Endothelial cell of umbilical vein (primary cell): ENCODE data around the gene ARPC1B. TPM values are rescaled to one million over a fixed set of nuclear protein-coding genes. Genes with fewer than 3 reads are reported as not detected.

Experiments used
- BruUV-seq: library from RNA; stranded (reverse); fragments of 400-500 nt; replicated peaks from 2 replicates; lab custom pipeline; 2021; lab: Mats Ljungman, UMichigan
- CTCF ChIA-PET: fragments of 300-600, 350-600 bp; sonication (Branson Sonifier 250); formaldehyde crosslinking; loops from one replicate; lab custom pipeline; 2021; ENCODE audit warnings: antibody characterized with exemption, inconsistent platforms; lab: Charles Lee
- POLR2A ChIA-PET: fragments of 300-600, 350-600 bp; sonication (Branson Sonifier 250); formaldehyde crosslinking; loops from one replicate; lab custom pipeline; 2021; ENCODE audit warnings: antibody characterized with exemption, inconsistent platforms; lab: Charles Lee
- DNase-seq: peaks from one replicate; pipeline ENCODE4 v3.0.0-alpha.2; 2011; ENCODE audit warnings: low read depth, low spot score
- FAIRE-seq: peaks from 2 replicates; lab custom pipeline; 2011; peaks lifted over from hg19 to GRCh38; lab: Jason Lieb, UNC
- H2AFZ ChIP-seq: 2 replicates; pipeline ENCODE4 v1.6.0; 2012; ENCODE audit warnings: low read depth, low read length, control low read depth, inconsistent platforms
- H3K27ac ChIP-seq: 2 replicates; pipeline ENCODE4 v1.5.1; 2011; ENCODE audit warnings: low read depth, mild to moderate bottlenecking, control low read depth, low read length, moderate library complexity; ENCODE audit not compliant: insufficient read depth
- H3K27me3 ChIP-seq, 2 experiments: 2 replicates each; pipeline versions ENCODE4 v1.6.0 to v1.6.1; 2011; ENCODE audit warnings: low read length in 2 of 2, mixed read lengths in 1 of 2; ENCODE audit not compliant: control insufficient read depth in 2 of 2, insufficient read depth in 2 of 2
- H3K36me3 ChIP-seq, 2 experiments: 2 replicates in 1 of 2; 3 replicates in 1 of 2; pipeline ENCODE4 v1.5.1; 2011; ENCODE audit warnings: low read length in 2 of 2, mild to moderate bottlenecking in 1 of 2, moderate library complexity in 1 of 2; ENCODE audit not compliant: control insufficient read depth in 2 of 2, insufficient read depth in 2 of 2; ENCODE audit errors: extremely low read depth in 1 of 2
- H3K4me1 ChIP-seq: 3 replicates; pipeline ENCODE4 v1.5.1; 2011; ENCODE audit warnings: mild to moderate bottlenecking, low read length; ENCODE audit not compliant: control insufficient read depth, insufficient read depth; ENCODE audit errors: extremely low read depth
- H3K4me2 ChIP-seq: 2 replicates; pipeline ENCODE4 v1.6.1; 2011; ENCODE audit warnings: low read length, control low read depth, mixed read lengths; ENCODE audit not compliant: insufficient read depth
- H3K4me3 ChIP-seq, 3 experiments: fragments of 200-600 bp in 1 of 3; sonication (generic), shearing (Covaris generic) in 1 of 3; replicated peaks in 1 of 3; 2 replicates each; pipeline ENCODE4 v1.5.1; 2011 to 2016; ENCODE audit warnings: control low read depth in 3 of 3, low read length in 3 of 3, mild to moderate bottlenecking in 2 of 3, inconsistent platforms in 1 of 3, low read depth in 1 of 3, moderate library complexity in 1 of 3; ENCODE audit not compliant: insufficient read depth in 1 of 3
- H3K79me2 ChIP-seq: 2 replicates; pipeline ENCODE4 v1.6.0; 2012; ENCODE audit warnings: low read length, inconsistent platforms; ENCODE audit not compliant: control insufficient read depth, insufficient read depth
- H3K9ac ChIP-seq: replicated peaks from 2 replicates; pipeline ENCODE3; 2011; ENCODE audit warnings: low read length, control low read depth; ENCODE audit not compliant: insufficient read depth; ENCODE audit errors: extremely low read depth
- H3K9me1 ChIP-seq: replicated peaks from 3 replicates; pipeline ENCODE4 v1.6.0; 2011; ENCODE audit warnings: mild to moderate bottlenecking, low read length; ENCODE audit not compliant: control insufficient read depth, insufficient read depth; ENCODE audit errors: extremely low read depth
- H3K9me3 ChIP-seq: replicated peaks from 2 replicates; pipeline ENCODE4 v1.5.1; 2012; ENCODE audit warnings: low read length, inconsistent platforms; ENCODE audit not compliant: control insufficient read depth, insufficient read depth
- H4K20me1 ChIP-seq: replicated peaks from 2 replicates; pipeline ENCODE3; 2011; ENCODE audit warnings: mild to moderate bottlenecking, low read length; ENCODE audit not compliant: control insufficient read depth, insufficient read depth; ENCODE audit errors: extremely low read depth
- EZH2 ChIP-seq: IDR thresholded peaks from 2 replicates; pipeline ENCODE4 v1.6.1; 2012; ENCODE audit warnings: borderline replicate concordance, low read depth, mild to moderate bottlenecking, moderate library complexity, low read length, inconsistent platforms; ENCODE audit not compliant: severe bottlenecking
- FOS ChIP-seq: IDR thresholded peaks from 2 replicates; pipeline ENCODE4 v1.6.1; 2011; ENCODE audit warnings: mild to moderate bottlenecking, low read length, moderate library complexity, borderline replicate concordance; ENCODE audit not compliant: insufficient read depth
- GATA2 ChIP-seq: IDR thresholded peaks from 2 replicates; pipeline ENCODE4 v1.7.0; 2011; ENCODE audit warnings: low read depth, mild to moderate bottlenecking, moderate library complexity, mixed read lengths, low read length; ENCODE audit not compliant: insufficient read length, insufficient read depth
- JUN ChIP-seq: IDR thresholded peaks from 2 replicates; pipeline ENCODE4 v1.6.1; 2011; ENCODE audit warnings: borderline replicate concordance, low read depth; ENCODE audit not compliant: insufficient read length, insufficient read depth
- POLR2A ChIP-seq: IDR thresholded peaks from 2 replicates; pipeline ENCODE4 v1.6.1; 2012; ENCODE audit warnings: low read depth, mild to moderate bottlenecking, control low read depth, low read length
- dilution Hi-C: fragments of 300-500 bp; cut with MboI; formaldehyde crosslinking; loops from one replicate; pipeline ENCODE4 v1.15.0; 2019; ENCODE audit warnings: low sequenced_read_pairs; ENCODE audit not compliant: extremely low pct_ligation_motif_present
- intact Hi-C: fragments of 100-400 bp; cut with micrococcal nuclease; formaldehyde crosslinking; loops from one replicate; pipeline ENCODE4 v1.10.0; 2022
- polyA plus RNA-seq, 4 experiments: library from polyadenylated mRNA; depleted of rRNA in 3 of 4; stranded (reverse) in 3 of 4; unstranded in 1 of 4; fragments of >200 nt; gene quantifications; 2 replicates each; pipeline versions ENCODE4 v1.2.1 to v1.2.3, GENCODE V29; 2011 to 2012; ENCODE audit warnings: missing spikeins in 1 of 4
- total RNA-seq: library from RNA; stranded (reverse); gene quantifications from 2 replicates; pipeline ENCODE4 v1.2.3, GENCODE V29; 2021

ARPC1B gene
- total and polyA plus RNA-seq, 2 donors (not counting 3 experiments of a cell fraction or from before 2014, with no cell fraction given): 232 to 831 TPM

GRCh38 chr7:99440195-99440594, 65.7 kb downstream of the ARPC1B start:
- FAIRE-seq (peak; percentile 66), DNase-seq (no peak)
- Histone ChIP-seq H3K9me3 (no peaks in the 10 kb centered on the region), H3K9ac (no peak overlapping the region), H3K4me1 (peaks cover 14% of the 10 kb centered on the region), H2AFZ (no peak overlapping the region), H4K20me1 (no peaks in the 10 kb centered on the region), H3K9me1 (no peaks in the 10 kb centered on the region), H3K4me3 (peak overlapping the region in 1 of 3 experiments; percentile 88), H3K27me3 (no peaks in the 10 kb centered on the region), H3K27ac (no peak overlapping the region), H3K36me3 (peaks cover 5 to 9% of the 10 kb centered on the region in 2 experiments), H3K4me2 (peak overlapping the region; percentile 83), H3K79me2 (peaks cover 46% of the 10 kb centered on the region)
- no peak for TF ChIP-seq EZH2
- TF ChIP-seq POLR2A: no peak
- TF ChIP-seq FOS: no peak
- TF ChIP-seq JUN: no peak
- TF ChIP-seq GATA2: no peak
- ChIA-PET CTCF (no interaction called here), POLR2A (no interaction called here)
- BruUV-seq: no TSS peak
- dilution Hi-C loops (no loop called here), intact Hi-C loops (no loop called here)

Other genes starting within 250 kb of the ARPC1B start
- gene SMURF1, start 230.6 kb upstream of the ARPC1B start, total RNA-seq: 22.3 and 22.8 TPM in 2 replicates
- 9.6 and 11.5 TPM in 2 replicates for gene SMURF1, start 230.6 kb upstream of the ARPC1B start, polyA plus RNA-seq
- not detected in 2 replicates for gene KPNA7, start 166.6 kb upstream of the ARPC1B start, total RNA-seq
- not detected in 2 replicates for gene KPNA7, start 166.6 kb upstream of the ARPC1B start, polyA plus RNA-seq
- gene MYH16, start 101.9 kb upstream of the ARPC1B start, total RNA-seq: 0.09 and 0.11 TPM in 2 replicates
- 0.01 and 0.03 TPM in 2 replicates for gene MYH16, start 101.9 kb upstream of the ARPC1B start, polyA plus RNA-seq
- gene ARPC1A, start 48.8 kb upstream of the ARPC1B start, total RNA-seq: 243 TPM in 2 replicates
- 171 and 200 TPM in 2 replicates for gene ARPC1A, start 48.8 kb upstream of the ARPC1B start, polyA plus RNA-seq
- 148 and 150 TPM in 2 replicates for gene PDAP1, start 33.9 kb downstream of the ARPC1B start, total RNA-seq
- 19.3 and 32.6 TPM in 2 replicates for gene PDAP1, start 33.9 kb downstream of the ARPC1B start, polyA plus RNA-seq
- 113 and 122 TPM in 2 replicates for gene BUD31, start 34.2 kb downstream of the ARPC1B start, total RNA-seq
- gene BUD31, start 34.2 kb downstream of the ARPC1B start, polyA plus RNA-seq: 67.1 and 67.8 TPM in 2 replicates
- 6.9 and 9.6 TPM in 2 replicates for gene PTCD1, start 64.1 kb downstream of the ARPC1B start, total RNA-seq
- 3.8 and 4.2 TPM in 2 replicates for gene PTCD1, start 64.1 kb downstream of the ARPC1B start, polyA plus RNA-seq
- 48.3 and 51.5 TPM in 2 replicates for gene CPSF4, start 64.2 kb downstream of the ARPC1B start, total RNA-seq
- gene CPSF4, start 64.2 kb downstream of the ARPC1B start, polyA plus RNA-seq: 53.0 and 56.1 TPM in 2 replicates
- gene ATP5MF, start 91.4 kb downstream of the ARPC1B start, total RNA-seq: 348 and 369 TPM in 2 replicates
- 2,129 and 2,140 TPM in 2 replicates for gene ATP5MF, start 91.4 kb downstream of the ARPC1B start, polyA plus RNA-seq
- gene ZNF789, start 98.2 kb downstream of the ARPC1B start, total RNA-seq: 16.6 and 21.6 TPM in 2 replicates
- 10.9 and 11.6 TPM in 2 replicates for gene ZNF789, start 98.2 kb downstream of the ARPC1B start, polyA plus RNA-seq
- gene ZNF394, start 125.6 kb downstream of the ARPC1B start, total RNA-seq: 19.8 and 22.8 TPM in 2 replicates
- gene ZNF394, start 125.6 kb downstream of the ARPC1B start, polyA plus RNA-seq: 8.3 and 8.6 TPM in 2 replicates
- 9.6 and 9.7 TPM in 2 replicates for gene ZKSCAN5, start 129.9 kb downstream of the ARPC1B start, total RNA-seq
- gene ZKSCAN5, start 129.9 kb downstream of the ARPC1B start, polyA plus RNA-seq: 3.6 and 4.3 TPM in 2 replicates
- 3.0 and 3.6 TPM in 2 replicates for gene FAM200A, start 177.4 kb downstream of the ARPC1B start, total RNA-seq
- gene FAM200A, start 177.4 kb downstream of the ARPC1B start, polyA plus RNA-seq: 1.7 and 2.1 TPM in 2 replicates
- 15.7 and 16.9 TPM in 2 replicates for gene ZNF655, start 183.9 kb downstream of the ARPC1B start, total RNA-seq
- 17.4 and 20.4 TPM in 2 replicates for gene ZNF655, start 183.9 kb downstream of the ARPC1B start, polyA plus RNA-seq
- not detected in 2 replicates for gene TMEM225B, start 223.5 kb downstream of the ARPC1B start, total RNA-seq
- gene TMEM225B, start 223.5 kb downstream of the ARPC1B start, polyA plus RNA-seq: 0.08 and 0.29 TPM in 2 replicates
- 11.4 and 13.8 TPM in 2 replicates for gene ZSCAN25, start 242.2 kb downstream of the ARPC1B start, total RNA-seq
- gene ZSCAN25, start 242.2 kb downstream of the ARPC1B start, polyA plus RNA-seq: 8.4 and 8.9 TPM in 2 replicates